ENCODE results near the gene MYRIP.

Gene MYRIP

DNA sequence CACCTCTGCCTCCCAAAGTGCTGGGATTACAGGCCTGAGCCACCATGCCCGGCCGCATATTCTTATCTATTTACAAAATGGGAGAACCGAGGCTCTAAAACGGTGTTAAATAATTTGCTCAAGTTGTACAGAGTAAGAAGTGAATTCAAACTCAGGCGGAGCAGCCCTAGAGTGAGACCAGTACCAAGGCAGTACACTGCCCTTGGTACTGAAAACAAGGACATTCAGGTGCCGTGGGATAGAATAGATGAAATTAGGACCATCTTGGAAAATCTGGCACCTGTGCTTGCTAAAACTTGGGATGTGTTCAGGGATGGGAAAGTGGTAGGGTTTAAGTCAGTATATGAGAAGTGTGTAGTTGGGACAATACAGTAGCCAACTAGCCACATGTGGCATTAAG lies 100.7 kb downstream of the MYRIP start:
- DNase-seq = no peak

DNA sequence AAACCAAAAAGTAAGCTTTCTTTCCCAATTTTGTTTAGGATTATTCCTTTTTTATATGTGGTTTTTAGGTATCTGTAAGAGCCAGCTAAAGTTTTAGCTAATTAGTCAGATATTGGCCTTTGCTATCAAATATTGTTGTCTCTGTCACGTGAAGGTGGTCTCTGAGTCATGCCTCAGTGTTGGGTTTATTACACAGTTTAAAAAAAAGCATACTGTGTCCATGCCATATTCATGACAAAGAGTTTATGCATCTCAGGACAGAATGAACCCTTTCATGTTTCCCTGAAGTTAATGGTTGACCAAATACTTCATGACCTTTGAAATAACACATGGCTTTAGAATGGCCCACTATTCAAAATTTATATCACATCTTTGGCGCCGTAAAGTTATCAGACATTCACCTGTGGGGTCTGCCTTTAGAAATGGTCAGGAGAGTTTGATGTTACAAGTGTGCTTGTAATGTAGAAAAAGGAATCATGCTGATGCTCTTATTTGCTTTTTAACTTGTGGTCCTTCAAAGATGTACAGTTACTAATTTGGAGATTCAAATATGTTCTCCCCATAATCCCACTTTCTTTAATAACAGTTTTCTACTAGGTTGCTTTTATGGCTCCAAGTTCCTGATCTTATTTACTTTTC lies 101.5 kb downstream of the MYRIP start:
- DNase-seq = no peak

GRCh38 chr3:39911465-39912309 lies 102.3 kb downstream of the MYRIP start:
- no peak for DNase-seq

GRCh38 chr3:39915027-39915426 lies 105.6 kb downstream of the MYRIP start:
- no peak for DNase-seq

- no peak for DNase-seq
Observed at GRCh38 chr3:39917065-39917773, 107.8 kb downstream of the MYRIP start.

- DNase-seq = no peak
Observed at GRCh38 chr3:39919281-39919680, 109.9 kb downstream of the MYRIP start.

GRCh38 chr3:39920271-39920670 lies 110.9 kb downstream of the MYRIP start:
- DNase-seq = no peak

DNA sequence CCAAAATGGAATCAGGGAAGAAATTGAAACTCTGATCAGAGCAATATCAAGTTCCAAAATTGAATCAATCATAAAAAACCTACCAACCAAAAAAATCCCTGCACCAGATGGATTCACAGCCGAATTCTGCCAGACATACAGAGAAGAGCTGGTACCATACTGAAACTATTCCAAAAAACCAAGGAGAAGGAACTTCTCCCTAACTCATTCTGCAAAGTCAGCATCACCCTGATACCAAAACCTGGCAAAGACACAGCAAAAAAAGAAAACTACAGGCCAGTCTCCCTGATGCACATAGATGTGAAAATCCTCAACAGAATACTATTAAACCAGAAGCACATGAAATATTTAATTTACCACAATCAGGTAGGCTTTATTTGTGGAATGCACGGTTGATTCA lies 118.1 kb downstream of the MYRIP start:
- DNase-seq = no peak

GRCh38 chr3:39933986-39934693 lies 124.7 kb downstream of the MYRIP start:
- DNase-seq = no peak

GRCh38 chr3:39934696-39935095 lies 125.3 kb downstream of the MYRIP start:
- DNase-seq = no peak

DNA sequence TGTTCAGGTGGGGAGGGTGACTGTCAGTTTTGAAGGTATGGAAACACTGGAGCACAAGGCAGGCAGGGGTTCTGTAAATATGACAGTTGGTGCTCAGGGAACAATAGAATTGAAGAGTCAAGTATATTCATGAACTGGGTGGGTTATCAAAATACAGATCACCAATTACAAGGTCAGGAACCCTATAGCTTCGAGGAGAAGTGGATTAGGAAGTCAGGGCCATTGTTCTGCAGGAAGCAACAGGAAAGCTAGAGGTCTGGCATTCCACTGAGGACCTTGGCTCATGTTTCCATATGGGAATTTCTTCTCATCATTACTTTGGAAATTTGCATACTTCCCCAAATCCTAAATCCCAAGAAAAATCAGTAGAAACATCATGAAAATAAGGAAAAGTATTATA lies 125.9 kb downstream of the MYRIP start:
- no peak for DNase-seq

DNA sequence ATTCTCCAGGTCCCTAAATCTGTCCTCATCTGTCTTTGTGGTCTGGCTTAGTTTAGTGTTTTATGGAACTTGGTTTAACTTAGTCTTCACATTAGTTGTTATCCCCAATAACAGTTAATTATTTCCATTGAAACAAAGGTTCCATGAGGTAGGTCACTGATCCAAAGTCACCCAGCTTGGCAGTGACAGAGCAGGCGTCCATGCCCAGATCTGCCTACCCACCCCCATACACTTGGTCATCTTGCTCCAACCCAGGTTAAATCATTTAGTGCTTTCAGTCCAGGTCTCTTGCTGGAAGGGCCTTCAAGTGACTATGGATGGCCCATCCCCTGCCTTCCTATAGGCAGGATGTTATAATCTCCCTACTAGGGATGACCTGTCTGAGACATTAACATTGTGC lies 127.4 kb downstream of the MYRIP start:
- no peak for DNase-seq

GRCh38 chr3:39937315-39937714 lies 127.9 kb downstream of the MYRIP start:
- DNase-seq = no peak

DNA sequence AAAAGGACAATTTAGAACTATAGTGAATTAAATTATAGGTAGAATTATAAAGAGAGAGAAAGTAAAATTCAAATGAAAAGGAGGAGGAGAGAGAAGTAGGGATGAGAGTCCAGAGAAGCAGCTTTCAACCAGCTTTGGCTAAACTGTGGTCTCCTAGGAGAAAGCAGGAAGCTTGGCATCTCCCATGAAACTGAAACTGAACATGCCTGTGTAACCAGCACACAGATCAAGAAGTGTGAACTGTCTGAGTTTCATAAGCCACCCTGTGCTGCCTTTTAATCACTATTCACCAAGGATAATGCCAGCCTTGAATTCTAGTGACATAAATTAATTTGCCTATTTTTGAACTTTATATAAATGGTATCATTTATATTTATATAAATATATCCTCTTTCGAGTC lies 128.5 kb downstream of the MYRIP start:
- no peak for DNase-seq

GRCh38 chr3:39941931-39942330 lies 132.5 kb downstream of the MYRIP start:
- DNase-seq = no peak

GRCh38 chr3:39960515-39961191 lies 151.2 kb downstream of the MYRIP start:
- no peak for DNase-seq

DNA sequence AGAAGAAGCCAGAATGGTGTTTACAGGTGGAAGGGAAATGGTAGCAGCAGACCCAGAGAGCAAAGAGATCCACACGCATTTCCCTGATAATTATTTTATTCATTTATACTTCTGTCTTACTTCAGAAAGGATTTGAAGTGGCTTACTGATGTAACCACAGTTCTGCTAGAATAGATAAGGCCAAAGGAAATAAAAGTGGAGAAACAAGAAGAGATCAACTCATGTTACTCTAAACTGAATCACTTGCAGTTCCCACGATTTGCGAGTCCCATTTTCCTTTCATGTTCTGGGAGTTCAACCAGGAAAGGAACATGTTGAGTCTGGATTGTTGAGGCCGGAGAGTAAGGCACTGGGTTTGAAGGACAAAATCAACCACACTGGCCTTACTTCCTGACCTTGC lies 151.8 kb downstream of the MYRIP start:
- DNase-seq = no peak

DNA sequence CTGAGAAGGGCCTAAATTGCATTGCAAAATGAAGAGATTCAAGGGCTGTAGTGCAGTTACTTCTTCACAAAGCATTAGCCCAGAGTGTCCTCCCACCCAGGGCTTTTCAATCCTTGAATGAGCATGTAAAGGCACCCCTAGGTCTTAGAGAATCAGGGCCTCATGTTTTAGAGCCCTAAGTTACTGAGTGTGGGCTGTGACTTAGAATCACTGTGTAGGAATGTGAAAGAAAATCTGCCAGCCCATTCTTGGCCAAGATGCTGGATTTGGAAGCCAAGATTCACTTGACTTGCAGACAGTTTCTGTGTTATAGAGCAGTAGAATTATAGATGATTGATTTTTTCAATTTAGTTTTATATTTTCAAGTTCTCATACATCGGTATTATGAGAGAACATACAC lies 153.2 kb downstream of the MYRIP start:
- no peak for DNase-seq

DNA sequence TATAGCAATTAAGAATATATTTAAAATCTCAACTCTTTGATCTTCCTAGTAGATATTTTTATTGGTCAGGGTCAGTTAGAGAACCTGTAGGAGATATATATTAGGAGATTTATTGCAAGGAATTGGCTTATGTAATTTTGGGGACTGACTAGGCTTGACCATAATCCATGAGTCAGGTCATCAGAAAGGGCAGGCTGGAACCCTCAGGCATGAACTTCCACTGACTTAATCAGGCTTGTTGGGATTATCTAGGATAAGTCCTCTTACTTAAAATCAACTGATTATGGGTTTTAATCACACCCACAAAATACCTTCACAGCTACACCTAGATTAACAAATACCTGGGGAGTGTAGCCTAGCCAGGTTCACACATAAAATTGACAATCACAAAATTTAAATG lies 156.1 kb downstream of the MYRIP start:
- no peak for DNase-seq

DNA sequence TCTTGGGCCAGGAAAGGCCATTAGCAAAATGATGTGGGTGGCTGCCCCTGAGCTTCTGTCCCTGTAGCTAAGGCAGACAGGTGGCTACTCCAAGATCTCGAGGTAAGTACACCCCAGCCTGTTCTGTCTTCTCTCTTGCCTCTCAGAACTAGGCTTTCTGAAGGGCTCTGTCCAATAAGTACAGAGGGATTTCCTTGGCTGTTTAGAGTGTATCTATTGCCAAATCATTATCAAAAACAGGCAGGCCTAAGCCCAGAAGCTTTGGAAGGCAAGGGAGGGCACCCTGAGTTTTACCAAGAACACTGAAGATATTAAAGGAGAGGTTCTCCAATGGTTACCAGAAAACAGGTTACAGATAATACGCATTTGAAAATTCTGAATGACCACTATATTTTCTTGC lies 156.6 kb downstream of the MYRIP start:
- DNase-seq = no peak

- no peak for DNase-seq
Observed at GRCh38 chr3:39970982-39971381, 161.6 kb downstream of the MYRIP start.

DNA sequence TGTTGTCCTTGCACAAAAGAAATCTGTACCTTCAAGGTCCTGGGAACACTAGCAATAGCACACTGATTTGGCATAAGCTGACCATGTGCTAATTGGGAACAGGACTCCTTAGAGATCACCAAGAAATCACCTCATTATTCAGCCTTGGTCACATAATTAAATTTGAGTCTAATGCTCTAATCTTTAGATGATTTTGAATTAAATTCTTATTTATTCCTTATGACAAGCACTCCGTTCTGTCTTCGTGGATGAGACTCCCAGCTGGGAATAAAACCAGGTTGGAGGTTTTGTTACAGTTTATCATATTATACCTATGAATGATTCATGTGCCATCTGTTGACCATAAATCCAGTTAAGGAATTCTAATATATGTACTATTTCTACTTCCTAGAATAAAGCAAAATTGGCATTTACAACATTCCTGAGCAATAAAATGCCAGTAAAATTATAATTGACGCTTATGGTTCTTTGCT lies 162.2 kb downstream of the MYRIP start:
- DNase-seq = no peak

- DNase-seq = no peak
Observed at GRCh38 chr3:39972508-39972907, 163.1 kb downstream of the MYRIP start.
